ENCODE results near the gene ISLR. TPM values are rescaled to one million over a fixed set of nuclear protein-coding genes. Genes with fewer than 3 reads are reported as not detected.

The ISLR gene
- polyA plus RNA-seq, 2 donors: 2.3 to 5.3 TPM

- peaks cover 0 to 3% of the 10 kb centered on the region in 2 donors for H3K27me3 ChIP-seq (ENCODE audit: control insufficient read depth in 1 of 2, insufficient read depth in 2 of 2, low read length in 2 of 2)
Observed at GRCh38 chr15:74220475-74221248, 47.2 kb downstream of the ISLR start.

GRCh38 chr15:74221399-74222239, 48.1 kb downstream of the ISLR start:
- H3K4me3 ChIP-seq (ENCODE audit: low read depth in 1 of 2, low read length in 2 of 2): no peak overlapping the region
- H3K36me3 ChIP-seq (ENCODE audit: control insufficient read depth in 2 of 2, insufficient read depth in 2 of 2, low read length in 1 of 2): no peaks in the 10 kb centered on the region
- WGBS, 2 donors: 54 to 56% methylated on average over 12 of the region's 12 CpGs
- no peak overlapping the region for H3K27ac ChIP-seq (ENCODE audit: low read depth in 2 of 2, low read length in 1 of 2)
- no peaks in the 10 kb centered on the region for H3K4me1 ChIP-seq (ENCODE audit: control insufficient read depth in 2 of 2, insufficient read depth in 2 of 2, low read length in 1 of 2)
- peaks cover 0 to 3% of the 10 kb centered on the region in 2 donors for H3K9me3 ChIP-seq (ENCODE audit: control insufficient read depth in 2 of 2, insufficient read depth in 1 of 2, low read depth in 1 of 2, low read length in 1 of 2)
- peaks cover 0 to 3% of the 10 kb centered on the region in 2 donors for H3K27me3 ChIP-seq (ENCODE audit: control insufficient read depth in 1 of 2, insufficient read depth in 2 of 2, low read length in 2 of 2)

More at GRCh38 chr15:74220475-74221248, 47.2 kb downstream of the ISLR start:
- 66 to 70% methylated on average over 11 of the region's 11 CpGs for WGBS, 2 donors
- H3K27ac ChIP-seq (ENCODE audit: low read depth in 2 of 2, low read length in 1 of 2): no peak overlapping the region
- peaks cover 0 to 3% of the 10 kb centered on the region in 2 donors for H3K4me1 ChIP-seq (ENCODE audit: control insufficient read depth in 2 of 2, insufficient read depth in 2 of 2, low read length in 1 of 2)
- H3K4me3 ChIP-seq (ENCODE audit: low read depth in 1 of 2, low read length in 2 of 2): no peak overlapping the region
- H3K9me3 ChIP-seq (ENCODE audit: control insufficient read depth in 2 of 2, insufficient read depth in 1 of 2, low read depth in 1 of 2, low read length in 1 of 2): peaks cover 0 to 3% of the 10 kb centered on the region in 2 donors
- H3K36me3 ChIP-seq (ENCODE audit: control insufficient read depth in 2 of 2, insufficient read depth in 2 of 2, low read length in 1 of 2): no peaks in the 10 kb centered on the region

GRCh38 chr15:74222240-74223119, 49.0 kb downstream of the ISLR start:
- H3K4me1 ChIP-seq (ENCODE audit: control insufficient read depth in 2 of 2, insufficient read depth in 2 of 2, low read length in 1 of 2): no peaks in the 10 kb centered on the region
- peaks cover 0 to 3% of the 10 kb centered on the region in 2 donors for H3K9me3 ChIP-seq (ENCODE audit: control insufficient read depth in 2 of 2, insufficient read depth in 1 of 2, low read depth in 1 of 2, low read length in 1 of 2)
- H3K27me3 ChIP-seq (ENCODE audit: control insufficient read depth in 1 of 2, insufficient read depth in 2 of 2, low read length in 2 of 2): peaks cover 0 to 3% of the 10 kb centered on the region in 2 donors
- 42 to 47% methylated on average over 25 of the region's 25 CpGs for WGBS, 2 donors
- H3K36me3 ChIP-seq (ENCODE audit: control insufficient read depth in 2 of 2, insufficient read depth in 2 of 2, low read length in 1 of 2): no peaks in the 10 kb centered on the region
- H3K27ac ChIP-seq (ENCODE audit: low read depth in 2 of 2, low read length in 1 of 2): no peak overlapping the region
- no peak overlapping the region for H3K4me3 ChIP-seq (ENCODE audit: low read depth in 1 of 2, low read length in 2 of 2)

DNA sequence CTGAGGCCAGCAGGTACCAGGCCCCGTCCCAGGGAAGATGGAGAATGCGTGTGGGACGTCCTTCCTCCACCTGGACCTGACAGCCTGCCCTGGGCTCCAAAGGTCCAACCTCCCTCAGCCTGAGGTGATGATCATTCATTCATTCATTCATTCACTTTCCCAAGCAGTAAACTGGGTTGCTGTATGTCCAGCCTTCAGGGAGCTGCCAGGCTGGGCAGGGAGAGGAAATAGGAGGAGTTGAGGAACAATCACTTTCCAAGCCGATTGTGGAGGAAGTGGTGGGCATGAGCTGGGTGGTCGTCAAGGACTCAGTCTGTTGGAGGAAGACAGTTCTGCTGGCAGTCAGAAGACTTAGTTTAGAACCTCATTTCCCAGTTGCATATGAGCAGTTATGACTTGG, 52.4 kb downstream of the ISLR start:
- 73 to 80% methylated on average over 5 of the region's 5 CpGs for WGBS, 2 donors
- Histone ChIP-seq H3K9me3 (ENCODE audit: control insufficient read depth in 2 of 2, insufficient read depth in 1 of 2, low read depth in 1 of 2, low read length in 1 of 2) (peaks cover 0 to 3% of the 10 kb centered on the region in 2 donors), H3K27me3 (ENCODE audit: control insufficient read depth in 1 of 2, insufficient read depth in 2 of 2, low read length in 2 of 2) (peaks cover 0 to 3% of the 10 kb centered on the region in 2 donors), H3K27ac (ENCODE audit: low read depth in 2 of 2, low read length in 1 of 2) (no peak overlapping the region), H3K4me1 (ENCODE audit: control insufficient read depth in 2 of 2, insufficient read depth in 2 of 2, low read length in 1 of 2) (no peaks in the 10 kb centered on the region), H3K4me3 (ENCODE audit: low read depth in 1 of 2, low read length in 2 of 2) (no peak overlapping the region), H3K36me3 (ENCODE audit: control insufficient read depth in 2 of 2, insufficient read depth in 2 of 2, low read length in 1 of 2) (no peaks in the 10 kb centered on the region)

Other genes starting within 250 kb of the ISLR start
- gene LOXL1, start 247.2 kb upstream of the ISLR start, polyA plus RNA-seq: 1 to 10 TPM; 7.2 to 9.6 TPM
- 1 to 10 TPM; 9.0 to 9.5 TPM for gene STOML1, start 181.4 kb upstream of the ISLR start, polyA plus RNA-seq
- gene PML, start 179.0 kb upstream of the ISLR start, polyA plus RNA-seq: 10 to 100 TPM; 16.9 to 18.8 TPM
- under 1 TPM; 0.02 TPM for gene GOLGA6A, start 91.2 kb upstream of the ISLR start, polyA plus RNA-seq
- under 1 TPM; 0.10 to 0.12 TPM for gene ISLR2, start 43.1 kb upstream of the ISLR start, polyA plus RNA-seq
- gene STRA6, start 29.1 kb downstream of the ISLR start, polyA plus RNA-seq: under 1 TPM; 0.65 to 0.79 TPM
- not detected for gene CCDC33, start 62.6 kb downstream of the ISLR start, polyA plus RNA-seq
- gene CYP11A1, start 193.9 kb downstream of the ISLR start, polyA plus RNA-seq: 1 to 10 TPM; 2.3 to 5.7 TPM